GM23338 (cell line): ENCODE measurements around the gene PDE10A. TPM values are rescaled to one million over a fixed set of nuclear protein-coding genes. Genes with fewer than 3 reads are reported as not detected.
A peak's percentile ranks its signal among the peaks of the same experiment; 100 is the strongest.

ENCODE experiments used
- ATAC-seq: fragments of 200-7000 bp; cut with Tn5 transposase; 3 replicates; pipeline ENCODE4 v1.9.1; 2020
- DNase-seq: peaks from one replicate; pipeline ENCODE4 v3.0.0-alpha.2; 2015; ENCODE audit warnings: low spot score
- H2AFZ ChIP-seq: fragments of 200-600 bp; sonication (generic); 2 replicates; pipeline ENCODE4 v1.8.0; 2016; ENCODE audit warnings: antibody characterized with exemption, mild to moderate bottlenecking, moderate library complexity
- H3F3A ChIP-seq: fragments of 200-600 bp; sonication (generic); replicated peaks from 2 replicates; pipeline ENCODE4 v1.8.0; 2017; ENCODE audit warnings: antibody characterized with exemption, mixed run types, low read depth
- H3K27ac ChIP-seq: fragments of 200-600 bp; sonication (generic); 2 replicates; pipeline ENCODE4 v1.6.1; 2016; ENCODE audit warnings: low read depth
- H3K27me3 ChIP-seq: fragments of 200-600 bp; sonication (generic); 2 replicates; pipeline ENCODE4 v1.8.0; 2016; ENCODE audit warnings: mild to moderate bottlenecking, mixed run types, moderate library complexity; ENCODE audit not compliant: insufficient read depth
- H3K36me3 ChIP-seq: fragments of 200-600 bp; sonication (generic); 2 replicates; pipeline ENCODE4 v1.8.0; 2016; ENCODE audit warnings: mild to moderate bottlenecking; ENCODE audit not compliant: insufficient read depth
- H3K4me1 ChIP-seq: fragments of 200-600 bp; sonication (generic); 2 replicates; pipeline ENCODE4 v1.8.0; 2016; ENCODE audit warnings: mild to moderate bottlenecking, moderate library complexity; ENCODE audit not compliant: insufficient read depth
- H3K4me2 ChIP-seq: fragments of 200-600 bp; sonication (generic); 2 replicates; pipeline ENCODE4 v1.7.1; 2017; ENCODE audit warnings: mixed run types
- H3K4me3 ChIP-seq: fragments of 200-600 bp; sonication (generic); 2 replicates; pipeline ENCODE4 v1.6.1; 2016; ENCODE audit warnings: mixed run types
- H3K79me2 ChIP-seq: fragments of 200-600 bp; sonication (generic); replicated peaks from 2 replicates; pipeline ENCODE4 v1.8.0; 2017; ENCODE audit warnings: mild to moderate bottlenecking; ENCODE audit not compliant: insufficient read depth
- H3K9me2 ChIP-seq: fragments of 200-600 bp; sonication (generic); 2 replicates; pipeline ENCODE4 v1.8.0; 2017; ENCODE audit not compliant: insufficient read depth
- H4K20me1 ChIP-seq: fragments of 200-600 bp; sonication (generic); replicated peaks from 2 replicates; pipeline ENCODE4 v1.8.0; 2017; ENCODE audit warnings: mild to moderate bottlenecking; ENCODE audit not compliant: insufficient read depth
- H3K27ac Mint-ChIP-seq: 2 replicates; pipeline ENCODE4 v1.8.0; 2020; ENCODE audit warnings: inconsistent platforms, mild to moderate bottlenecking, moderate library complexity, mixed read lengths
- H3K27me3 Mint-ChIP-seq: 3 replicates; pipeline ENCODE4 v1.8.0; 2022; ENCODE audit warnings: low read depth, mild to moderate bottlenecking, moderate library complexity, mixed read lengths, inconsistent platforms; ENCODE audit not compliant: insufficient read depth, poor library complexity
- H3K36me3 Mint-ChIP-seq: 3 replicates; pipeline ENCODE4 v1.8.0; 2021; ENCODE audit warnings: low read depth, mild to moderate bottlenecking, inconsistent platforms, moderate library complexity, mixed read lengths
- H3K4me1 Mint-ChIP-seq: 3 replicates; pipeline ENCODE4 v1.8.0; 2020; ENCODE audit warnings: mild to moderate bottlenecking, inconsistent platforms, mixed read lengths
- H3K4me3 Mint-ChIP-seq: 3 replicates; pipeline ENCODE4 v1.8.0; 2021; ENCODE audit warnings: moderate library complexity, mild to moderate bottlenecking, inconsistent platforms, mixed read lengths
- H3K9me3 Mint-ChIP-seq: 3 replicates; pipeline ENCODE4 v1.8.0; 2020; ENCODE audit warnings: moderate library complexity, mild to moderate bottlenecking, inconsistent platforms, mixed read lengths
- CREB1 ChIP-seq: fragments of 250-450 bp; sonication (Bioruptor Pico); IDR thresholded peaks from 2 replicates; pipeline ENCODE4 v1.5.0; 2020; ENCODE audit warnings: low read depth, mild to moderate bottlenecking, moderate library complexity
- EZH2 ChIP-seq: fragments of 200-600 bp; sonication (generic); IDR thresholded peaks from one replicate; pipeline ENCODE4 v1.8.0; 2017; ENCODE audit warnings: antibody characterized with exemption, mild to moderate bottlenecking, low read depth; ENCODE audit not compliant: unreplicated experiment
- EZH2phosphoT487 ChIP-seq: fragments of 200-600 bp; sonication (generic); IDR thresholded peaks from one replicate; pipeline ENCODE4 v1.8.1; 2018; ENCODE audit warnings: antibody characterized with exemption; ENCODE audit not compliant: unreplicated experiment
- JUNB ChIP-seq: IDR thresholded peaks from one replicate; pipeline ENCODE4 v1.6.1; 2016; ENCODE audit warnings: antibody characterized with exemption; ENCODE audit not compliant: unreplicated experiment
- POLR2AphosphoS5 ChIP-seq: IDR thresholded peaks from 2 replicates; pipeline ENCODE4 v1.6.1; 2016; ENCODE audit warnings: antibody characterized with exemption, low read depth
- STAT1 ChIP-seq: IDR thresholded peaks from one replicate; pipeline ENCODE4 v1.6.1; 2016; ENCODE audit warnings: antibody characterized with exemption; ENCODE audit not compliant: unreplicated experiment
- ZNF114 ChIP-seq: fragments of 250-450 bp; sonication (Bioruptor Pico); IDR thresholded peaks from 2 replicates; pipeline ENCODE4 v1.5.0; 2020; ENCODE audit warnings: mild to moderate bottlenecking, moderate library complexity
- ZNF331 ChIP-seq: fragments of 250-450 bp; sonication (Bioruptor Pico); IDR thresholded peaks from 2 replicates; pipeline ENCODE4 v1.5.0; 2020; ENCODE audit warnings: low read depth, mild to moderate bottlenecking, moderate library complexity
- long read RNA-seq: library from polyadenylated mRNA; unstranded; transcript quantifications from one replicate; pipeline ENCODE4 v2.0.0, GENCODE V29; 2020; ENCODE audit not compliant: unreplicated experiment
- polyA plus RNA-seq: library from polyadenylated mRNA; unstranded; fragments of >200 nt; fragmentation: Nextera tagmentation; extraction: Ambion mirVana; gene quantifications from 2 replicates; pipeline ENCODE4 v1.2.1, GENCODE V29; 2016
- total RNA-seq: library from RNA; depleted of rRNA; stranded (reverse); fragments of >200 nt; shearing (Covaris generic); gene quantifications from 2 replicates; pipeline ENCODE4 v1.2.3, GENCODE V29; 2014; rRNA removed
- TF ChIP-seq, protein P1 (sequence below): IDR thresholded peaks from 2 replicates; pipeline ENCODE4 v1.6.1; 2016; ENCODE audit warnings: antibody characterized with exemption
- TF ChIP-seq, protein P2 (sequence below): IDR thresholded peaks from one replicate; pipeline ENCODE4 v1.6.1; 2018; ENCODE audit warnings: antibody characterized with exemption; ENCODE audit not compliant: unreplicated experiment
- TF ChIP-seq, protein P3 (sequence below), 2 experiments: fragments of 200-600 bp in 1 of 2; sonication (generic) in 1 of 2; conservative IDR thresholded peaks; 2 replicates each; pipeline versions ENCODE4 v1.5.1 to v1.6.1; 2016 to 2017; ENCODE audit warnings: antibody characterized with exemption in 2 of 2, low read depth in 2 of 2, mild to moderate bottlenecking in 2 of 2, moderate library complexity in 1 of 2

Gene PDE10A
- total RNA-seq (2.0 and 3.9 TPM in 2 replicates), polyA plus RNA-seq (0.47 and 0.50 TPM in 2 replicates)
- long read RNA-seq: 0 reads

DNA sequence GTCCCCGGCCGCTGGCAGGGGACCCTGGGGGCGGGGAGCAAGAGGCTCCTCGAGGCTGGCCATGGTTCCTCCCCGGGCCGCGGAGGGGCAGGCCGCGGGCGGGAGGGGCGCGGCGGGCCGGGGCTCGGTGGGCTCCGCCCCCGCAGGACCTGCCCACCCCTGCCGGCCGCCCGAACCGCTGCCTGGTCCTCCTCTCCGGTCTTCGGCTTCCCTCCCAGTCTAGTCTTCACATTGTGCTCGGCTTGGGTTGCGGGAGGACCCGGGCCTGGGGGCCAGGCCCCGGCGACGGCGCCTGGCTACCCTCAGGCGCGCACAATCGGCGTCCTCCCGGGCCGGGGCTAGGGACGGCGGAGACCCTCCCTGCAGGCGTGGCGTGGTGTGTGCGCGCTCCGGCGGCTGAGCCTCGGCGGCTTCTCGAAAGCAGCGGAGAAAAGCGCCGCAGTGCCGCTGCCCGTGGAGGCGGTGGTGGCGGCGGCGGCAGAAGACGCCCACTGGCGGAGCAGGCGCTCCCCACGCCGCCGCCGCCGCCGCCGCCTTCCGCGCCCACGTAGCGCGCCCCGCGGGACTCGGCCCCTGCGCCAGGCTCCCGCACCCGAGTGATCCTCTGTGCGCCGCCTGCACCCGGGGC, at the start of gene PDE10A:
TSS of gene PDE10A (minus strand) at position 493 of the 628 bp plus-strand sequence. CDS start at position 63, 430 bp downstream.
- peaks cover 94% of the 10 kb centered on the region for H3K27me3 ChIP-seq
- ATAC-seq: peak; percentile 24
- H3K36me3 Mint-ChIP-seq: no peaks in the 10 kb centered on the region; the same call in 2 of the 3 replicates

DNA sequence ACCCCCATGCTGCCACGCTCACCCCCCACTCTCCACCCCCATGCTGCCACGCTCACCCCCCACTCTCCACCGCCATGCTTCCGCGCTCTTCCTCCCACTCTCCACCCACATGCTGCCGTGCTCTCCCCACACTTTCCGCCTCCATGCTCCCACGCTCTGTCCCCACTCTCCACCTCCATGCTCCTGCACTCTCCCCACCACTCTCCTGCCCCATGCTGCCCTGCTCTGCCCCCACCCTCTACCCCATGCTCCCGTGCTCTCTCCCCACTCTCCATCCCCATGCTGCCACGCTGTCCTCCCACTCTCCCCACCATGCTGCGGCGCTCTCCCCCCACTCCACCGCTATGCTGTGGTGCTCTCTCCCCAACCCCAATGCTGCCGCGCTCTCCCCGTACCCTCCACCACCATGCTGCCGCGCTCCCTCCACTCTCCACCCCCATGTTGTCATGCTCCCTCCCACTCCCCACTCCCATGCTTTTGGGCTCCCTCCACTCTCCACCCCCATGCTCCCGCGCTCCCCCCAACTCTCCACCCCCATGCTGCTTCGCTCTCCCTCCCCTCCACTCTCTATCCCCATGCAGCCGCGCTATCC, 46.0 kb upstream of the PDE10A start:
- no peaks in the 10 kb centered on the region for H4K20me1 ChIP-seq
- H3K79me2 ChIP-seq: no peaks in the 10 kb centered on the region
- H3K9me2 ChIP-seq: no peaks in the 10 kb centered on the region; the same call in 1 of the 2 replicates
- H3K27me3 ChIP-seq: no peaks in the 10 kb centered on the region
- Mint-ChIP-seq H3K9me3 (peaks cover 3% of the 10 kb centered on the region; the same call in 2 of the 3 replicates), H3K27me3 (peaks cover 10% of the 10 kb centered on the region), H3K4me1 (peaks cover 14% of the 10 kb centered on the region), H3K27ac (no peak overlapping the region), H3K4me3 (no peak overlapping the region), H3K36me3 (no peaks in the 10 kb centered on the region; the same call in 2 of the 3 replicates)
- no peak overlapping the region for H3K4me3 ChIP-seq
- no peak overlapping the region for H3K27ac ChIP-seq
- H3F3A ChIP-seq: no peaks in the 10 kb centered on the region
- H3K36me3 ChIP-seq: no peaks in the 10 kb centered on the region; the same call in 1 of the 2 replicates
- H3K4me2 ChIP-seq: no peak overlapping the region
- no peak overlapping the region for H2AFZ ChIP-seq
- H3K4me1 ChIP-seq: peaks cover 8% of the 10 kb centered on the region; the same call in 1 of the 2 replicates
- DNase-seq: no peak
- ATAC-seq: no peak
- TF ChIP-seq STAT1: no peak
- no peak for TF ChIP-seq ZNF331 (CRISPR knock-in tag)
- no peak for TF ChIP-seq ZNF114 (CRISPR knock-in tag)
- TF ChIP-seq CREB1 (CRISPR knock-in tag): no peak
- TF ChIP-seq JUNB: no peak
- no peak for TF ChIP-seq EZH2
- TF ChIP-seq, protein P1, sequence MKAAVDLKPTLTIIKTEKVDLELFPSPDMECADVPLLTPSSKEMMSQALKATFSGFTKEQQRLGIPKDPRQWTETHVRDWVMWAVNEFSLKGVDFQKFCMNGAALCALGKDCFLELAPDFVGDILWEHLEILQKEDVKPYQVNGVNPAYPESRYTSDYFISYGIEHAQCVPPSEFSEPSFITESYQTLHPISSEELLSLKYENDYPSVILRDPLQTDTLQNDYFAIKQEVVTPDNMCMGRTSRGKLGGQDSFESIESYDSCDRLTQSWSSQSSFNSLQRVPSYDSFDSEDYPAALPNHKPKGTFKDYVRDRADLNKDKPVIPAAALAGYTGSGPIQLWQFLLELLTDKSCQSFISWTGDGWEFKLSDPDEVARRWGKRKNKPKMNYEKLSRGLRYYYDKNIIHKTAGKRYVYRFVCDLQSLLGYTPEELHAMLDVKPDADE: no peak
- TF ChIP-seq, protein P2, sequence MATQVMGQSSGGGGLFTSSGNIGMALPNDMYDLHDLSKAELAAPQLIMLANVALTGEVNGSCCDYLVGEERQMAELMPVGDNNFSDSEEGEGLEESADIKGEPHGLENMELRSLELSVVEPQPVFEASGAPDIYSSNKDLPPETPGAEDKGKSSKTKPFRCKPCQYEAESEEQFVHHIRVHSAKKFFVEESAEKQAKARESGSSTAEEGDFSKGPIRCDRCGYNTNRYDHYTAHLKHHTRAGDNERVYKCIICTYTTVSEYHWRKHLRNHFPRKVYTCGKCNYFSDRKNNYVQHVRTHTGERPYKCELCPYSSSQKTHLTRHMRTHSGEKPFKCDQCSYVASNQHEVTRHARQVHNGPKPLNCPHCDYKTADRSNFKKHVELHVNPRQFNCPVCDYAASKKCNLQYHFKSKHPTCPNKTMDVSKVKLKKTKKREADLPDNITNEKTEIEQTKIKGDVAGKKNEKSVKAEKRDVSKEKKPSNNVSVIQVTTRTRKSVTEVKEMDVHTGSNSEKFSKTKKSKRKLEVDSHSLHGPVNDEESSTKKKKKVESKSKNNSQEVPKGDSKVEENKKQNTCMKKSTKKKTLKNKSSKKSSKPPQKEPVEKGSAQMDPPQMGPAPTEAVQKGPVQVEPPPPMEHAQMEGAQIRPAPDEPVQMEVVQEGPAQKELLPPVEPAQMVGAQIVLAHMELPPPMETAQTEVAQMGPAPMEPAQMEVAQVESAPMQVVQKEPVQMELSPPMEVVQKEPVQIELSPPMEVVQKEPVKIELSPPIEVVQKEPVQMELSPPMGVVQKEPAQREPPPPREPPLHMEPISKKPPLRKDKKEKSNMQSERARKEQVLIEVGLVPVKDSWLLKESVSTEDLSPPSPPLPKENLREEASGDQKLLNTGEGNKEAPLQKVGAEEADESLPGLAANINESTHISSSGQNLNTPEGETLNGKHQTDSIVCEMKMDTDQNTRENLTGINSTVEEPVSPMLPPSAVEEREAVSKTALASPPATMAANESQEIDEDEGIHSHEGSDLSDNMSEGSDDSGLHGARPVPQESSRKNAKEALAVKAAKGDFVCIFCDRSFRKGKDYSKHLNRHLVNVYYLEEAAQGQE: no peak
- no peak for TF ChIP-seq POLR2AphosphoS5
- no peak for TF ChIP-seq EZH2phosphoT487
- TF ChIP-seq, protein P3, sequence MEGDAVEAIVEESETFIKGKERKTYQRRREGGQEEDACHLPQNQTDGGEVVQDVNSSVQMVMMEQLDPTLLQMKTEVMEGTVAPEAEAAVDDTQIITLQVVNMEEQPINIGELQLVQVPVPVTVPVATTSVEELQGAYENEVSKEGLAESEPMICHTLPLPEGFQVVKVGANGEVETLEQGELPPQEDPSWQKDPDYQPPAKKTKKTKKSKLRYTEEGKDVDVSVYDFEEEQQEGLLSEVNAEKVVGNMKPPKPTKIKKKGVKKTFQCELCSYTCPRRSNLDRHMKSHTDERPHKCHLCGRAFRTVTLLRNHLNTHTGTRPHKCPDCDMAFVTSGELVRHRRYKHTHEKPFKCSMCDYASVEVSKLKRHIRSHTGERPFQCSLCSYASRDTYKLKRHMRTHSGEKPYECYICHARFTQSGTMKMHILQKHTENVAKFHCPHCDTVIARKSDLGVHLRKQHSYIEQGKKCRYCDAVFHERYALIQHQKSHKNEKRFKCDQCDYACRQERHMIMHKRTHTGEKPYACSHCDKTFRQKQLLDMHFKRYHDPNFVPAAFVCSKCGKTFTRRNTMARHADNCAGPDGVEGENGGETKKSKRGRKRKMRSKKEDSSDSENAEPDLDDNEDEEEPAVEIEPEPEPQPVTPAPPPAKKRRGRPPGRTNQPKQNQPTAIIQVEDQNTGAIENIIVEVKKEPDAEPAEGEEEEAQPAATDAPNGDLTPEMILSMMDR (conservative IDR thresholded peaks at IDR 0.05; ENCODE audit: low read depth in 2 of 2): no peak

More for the DNA sequence above, at the start of gene PDE10A:
- peaks cover 40% of the 10 kb centered on the region for H3K4me1 Mint-ChIP-seq
- H3K27ac Mint-ChIP-seq: no peak within 1 kb of the TSS
- H3K4me3 Mint-ChIP-seq: peak within 1 kb of the TSS; percentile 75
- Histone ChIP-seq H3K9me2 (no peaks in the 10 kb centered on the region), H3K4me3 (peak within 1 kb of the TSS; percentile 71), H3K4me2 (peak within 1 kb of the TSS; percentile 94), H3F3A (peaks cover 13% of the 10 kb centered on the region), H3K27ac (no peak within 1 kb of the TSS), H3K4me1 (peaks cover 58% of the 10 kb centered on the region), H2AFZ (peak within 1 kb of the TSS; percentile 96), H3K79me2 (no peaks in the 10 kb centered on the region), H3K36me3 (no peaks in the 10 kb centered on the region; the same call in 1 of the 2 replicates), H4K20me1 (0 out of 2 replicates have a peak, but pooled peaks cover 4% of the 10 kb centered on the region)
- DNase-seq: peak; percentile 63
- H3K9me3 Mint-ChIP-seq: no peaks in the 10 kb centered on the region; the same call in 2 of the 3 replicates
- H3K27me3 Mint-ChIP-seq: peaks cover 71% of the 10 kb centered on the region
- TF ChIP-seq STAT1 (no peak), EZH2 (peak; percentile 26)
